IMR-90 (cell line): Measurements from ENCODE around the gene CLDN14. TPM values are rescaled to one million over a fixed set of nuclear protein-coding genes. Genes with fewer than 3 reads are reported as not detected.

Experiments used
- ATAC-seq: fragments of 200-7000 bp; cut with Tn5 transposase; 2 replicates; pipeline ENCODE4 v1.9.1; 2020; ENCODE audit warnings: low read depth, mild to moderate bottlenecking, moderate library complexity
- BruUV-seq: library from RNA; stranded (reverse); fragments of 400-500 nt; replicated peaks from 2 replicates; lab custom pipeline; 2021; lab: Mats Ljungman, UMichigan
- CTCF ChIA-PET: fragments of 300-600 bp; formaldehyde crosslinking; extraction: SDS; loops from one replicate; lab custom pipeline; 2021; ENCODE audit warnings: antibody characterized with exemption; lab: Yijun Ruan, JAX
- POLR2A ChIA-PET: fragments of 300-600 bp; sonication (Branson Sonifier 250); formaldehyde crosslinking; loops from one replicate; lab custom pipeline; 2022; ENCODE audit warnings: antibody characterized with exemption; ENCODE audit not compliant: unreplicated experiment; lab: Charles Lee
- DNase-seq: peaks from one replicate; pipeline ENCODE4 v3.0.0; 2013
- H2AFZ ChIP-seq: replicated peaks from 2 replicates; pipeline ENCODE3; 2013; ENCODE audit warnings: low read length, mild to moderate bottlenecking; ENCODE audit not compliant: poor library complexity
- H2AK5ac ChIP-seq: 2 replicates; pipeline ENCODE4 v1.6.1; 2013; ENCODE audit warnings: low read depth, low read length, inconsistent platforms
- H2AK9ac ChIP-seq: replicated peaks from 2 replicates; pipeline ENCODE3; 2013; ENCODE audit warnings: mild to moderate bottlenecking, low read depth, low read length, moderate library complexity; ENCODE audit not compliant: poor library complexity
- H2BK120ac ChIP-seq: 2 replicates; pipeline ENCODE4 v1.6.1; 2013; ENCODE audit warnings: low read depth, low read length, inconsistent platforms
- H2BK15ac ChIP-seq: 3 replicates; pipeline ENCODE4 v1.6.1; 2013; ENCODE audit warnings: low read depth, low read length, inconsistent platforms
- H2BK20ac ChIP-seq: 2 replicates; pipeline ENCODE4 v1.6.1; 2013; ENCODE audit warnings: low read depth, mild to moderate bottlenecking, inconsistent platforms, low read length, moderate library complexity
- H2BK5ac ChIP-seq: 2 replicates; pipeline ENCODE4 v1.6.1; 2013; ENCODE audit warnings: mild to moderate bottlenecking, low read depth, low read length, inconsistent platforms; ENCODE audit not compliant: poor library complexity, severe bottlenecking
- H3K14ac ChIP-seq: replicated peaks from 2 replicates; pipeline ENCODE4 v1.6.1; 2013; ENCODE audit warnings: low read depth, low read length, inconsistent platforms
- H3K18ac ChIP-seq: 2 replicates; pipeline ENCODE4 v1.6.1; 2013; ENCODE audit warnings: low read depth, low read length, control low read depth
- H3K23ac ChIP-seq: 2 replicates; pipeline ENCODE4 v1.6.1; 2013; ENCODE audit warnings: low read depth, low read length, inconsistent platforms
- H3K27ac ChIP-seq: 2 replicates; pipeline ENCODE4 v1.5.1; 2013; ENCODE audit warnings: mild to moderate bottlenecking, control low read depth, low read length; ENCODE audit not compliant: insufficient read depth
- H3K27me3 ChIP-seq: 2 replicates; pipeline ENCODE4 v1.6.1; 2013; ENCODE audit warnings: low read length; ENCODE audit not compliant: control insufficient read depth, insufficient read depth
- H3K36me3 ChIP-seq: 2 replicates; pipeline ENCODE4 v1.6.1; 2013; ENCODE audit warnings: low read length, mixed read lengths; ENCODE audit not compliant: control insufficient read depth, insufficient read depth
- H3K4ac ChIP-seq: 2 replicates; pipeline ENCODE4 v1.6.1; 2013; ENCODE audit warnings: low read depth, low read length, inconsistent platforms
- H3K4me1 ChIP-seq: 2 replicates; pipeline ENCODE4 v1.6.1; 2013; ENCODE audit warnings: low read length, mixed read lengths; ENCODE audit not compliant: control insufficient read depth, insufficient read depth
- H3K4me2 ChIP-seq: 2 replicates; pipeline ENCODE4 v1.6.1; 2013; ENCODE audit warnings: low read depth, mild to moderate bottlenecking, control low read depth, low read length, moderate library complexity
- H3K4me3 ChIP-seq: 2 replicates; pipeline ENCODE4 v1.5.1; 2013; ENCODE audit warnings: low read depth, mild to moderate bottlenecking, control low read depth, low read length, moderate library complexity; ENCODE audit not compliant: insufficient read depth
- H3K56ac ChIP-seq: 2 replicates; pipeline ENCODE4 v1.6.1; 2013; ENCODE audit warnings: low read length, inconsistent platforms; ENCODE audit not compliant: insufficient read depth; ENCODE audit errors: extremely low read depth
- H3K79me1 ChIP-seq, 2 experiments: 2 replicates each; pipeline ENCODE4 v1.6.1; 2013; ENCODE audit warnings: low read length in 2 of 2, inconsistent platforms in 1 of 2, low read depth in 1 of 2
- H3K9ac ChIP-seq: 2 replicates; pipeline ENCODE4 v1.6.1; 2013; ENCODE audit warnings: low read depth, low read length, control low read depth
- H3K9me1 ChIP-seq: 2 replicates; pipeline ENCODE4 v1.6.1; 2013; ENCODE audit warnings: low read length, inconsistent platforms; ENCODE audit not compliant: insufficient read depth
- H3K9me3 ChIP-seq: 2 replicates; pipeline ENCODE4 v1.6.1; 2013; ENCODE audit warnings: low read length; ENCODE audit not compliant: control insufficient read depth, insufficient read depth
- H4K20me1 ChIP-seq: 2 replicates; pipeline ENCODE4 v1.6.1; 2013; ENCODE audit warnings: low read length, inconsistent platforms; ENCODE audit not compliant: insufficient read depth
- H4K5ac ChIP-seq: 2 replicates; pipeline ENCODE4 v1.6.1; 2013; ENCODE audit warnings: mild to moderate bottlenecking, low read depth, low read length, control low read depth
- H4K8ac ChIP-seq, 2 experiments: 2 replicates each; pipeline ENCODE4 v1.6.1; 2013; ENCODE audit warnings: low read depth in 2 of 2, low read length in 2 of 2, control low read depth in 1 of 2, inconsistent platforms in 1 of 2
- H4K91ac ChIP-seq: 2 replicates; pipeline ENCODE4 v1.6.1; 2013; ENCODE audit warnings: low read depth, low read length, inconsistent platforms; ENCODE audit not compliant: insufficient read depth
- SMC3 ChIP-seq: fragments of 150-350 bp; IDR thresholded peaks from 2 replicates; pipeline ENCODE4 v1.6.1; 2016; ENCODE audit warnings: low read depth, mild to moderate bottlenecking, antibody characterized with exemption, low read length, moderate library complexity
- WGBS, 2 experiments: methylation state at CpG; one replicate each; pipeline versions ENCODE4 v1.1.5 to v1.1.7; 2013; ENCODE audit warnings: missing lambda C conversion rate in 2 of 2; ENCODE audit not compliant: insufficient read length in 1 of 2; ENCODE audit errors: extremely low coverage in 2 of 2; 5-methylcytosine and 5-hydroxymethylcytosine counted together
- dilution Hi-C: fragments of 300-500 bp; cut with HindIII; formaldehyde crosslinking; loops from one replicate; pipeline ENCODE4 v1.14.3; 2018; ENCODE audit warnings: low sequenced_read_pairs; ENCODE audit not compliant: unreplicated experiment
- in situ Hi-C: fragments of 300-500 bp; cut with MboI; formaldehyde crosslinking; loops from 3 replicates; pipeline ENCODE4 v1.14.3; 2019; ENCODE audit warnings: low sequenced_read_pairs, inconsistent platforms, mixed read lengths
- intact Hi-C: fragments of 100-400 bp; cut with micrococcal nuclease; formaldehyde crosslinking; loops from 2 replicates; pipeline ENCODE4 v1.10.0; 2022
- polyA plus RNA-seq, 3 experiments: library from polyadenylated mRNA; depleted of rRNA; stranded (reverse); fragments of >200 nt; gene quantifications; 2 replicates each; pipeline ENCODE4 v1.2.3, GENCODE V29; 2012; ENCODE audit warnings: low replicate concordance in 1 of 3
- total RNA-seq: library from RNA; depleted of rRNA; stranded (reverse); fragments of >200 nt; gene quantifications from 2 replicates; pipeline ENCODE4 v1.2.3, GENCODE V29; 2012

The CLDN14 gene
- total and polyA plus RNA-seq, 2 of the 4 experiments (the other 2 are of a cell fraction), result not detected

GRCh38 chr21:36482673-36483072 is 2.8 kb upstream of the CLDN14 start:
- Histone ChIP-seq H4K91ac (no peak overlapping the region), H4K20me1 (no peaks in the 10 kb centered on the region), H3K4ac (no peak overlapping the region), H3K27ac (no peak overlapping the region), H2BK5ac (no peak overlapping the region), H2AK9ac (no peak overlapping the region), H3K56ac (no peak overlapping the region), H2AFZ (no peak overlapping the region), H2BK20ac (no peak overlapping the region), H3K36me3 (no peaks in the 10 kb centered on the region), H3K18ac (no peak overlapping the region), H3K9me1 (peaks cover 9% of the 10 kb centered on the region; the same call in 1 of the 2 replicates), H3K4me3 (no peak overlapping the region), H2BK15ac (no peak overlapping the region), H3K9me3 (no peaks in the 10 kb centered on the region), H3K9ac (no peak overlapping the region), H2BK120ac (no peak overlapping the region), H3K27me3 (no peaks in the 10 kb centered on the region; the same call in 1 of the 2 replicates), H2AK5ac (no peak overlapping the region), H4K8ac (no peak overlapping the region), H3K4me1 (peaks cover 18% of the 10 kb centered on the region), H3K79me1 (no peaks in the 10 kb centered on the region), H3K4me2 (no peak overlapping the region), H3K14ac (no peak overlapping the region), H3K23ac (no peak overlapping the region), H4K5ac (no peak overlapping the region)
- intact Hi-C loops (no loop called here), dilution Hi-C loops (no loop called here), in situ Hi-C loops (no loop called here)
- CTCF ChIA-PET, result no interaction called here
- no peak for DNase-seq
- no peak for ATAC-seq
- POLR2A ChIA-PET, result interaction anchor here (0.5 kb wide), 1 partner anchor 10 kb away, joined by 3 read pairs; no protein-coding TSS in a partner anchor
- BruUV-seq, result no TSS peak
- no CpG with 5 or more reads among the region's 4 CpGs for WGBS, 2 experiments
- TF ChIP-seq SMC3, result no peak
